AG10803 (cell line): ENCODE measurements around the gene ZRANB1.
A peak's percentile ranks its signal among the peaks of the same experiment; 100 is the strongest.

Source experiments
- DNase-seq: peaks from one replicate; pipeline ENCODE4 v3.0.0; 2010; ENCODE audit warnings: low read depth
- H3K4me3 ChIP-seq: 2 replicates; pipeline ENCODE4 v1.5.1; 2011; ENCODE audit warnings: mild to moderate bottlenecking, low read length, control low read depth
- TF ChIP-seq, protein P1 (sequence below): conservative IDR thresholded peaks from 2 replicates; pipeline ENCODE4 v1.5.1; 2011; ENCODE audit warnings: mild to moderate bottlenecking, low read length, control low read depth, inconsistent platforms

ZRANB1 gene

DNA sequence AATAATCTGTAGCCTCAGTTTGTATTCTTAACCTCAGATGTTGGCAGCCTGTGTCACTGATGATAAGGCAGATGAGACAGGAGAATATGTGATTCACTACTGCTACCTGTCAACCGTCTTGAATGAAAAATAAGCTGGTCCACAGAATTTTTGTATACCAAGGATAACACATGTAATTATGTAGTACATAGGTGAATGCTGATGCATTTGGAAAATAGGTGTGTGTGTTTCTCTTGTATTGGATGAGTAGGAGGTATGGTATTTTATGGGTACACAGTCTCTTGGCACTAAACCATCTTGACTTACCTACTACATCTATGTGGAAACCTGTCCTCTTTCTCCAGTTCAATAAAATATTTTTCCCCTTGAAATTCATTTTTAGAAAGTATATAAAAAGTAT lies 20.7 kb upstream of the ZRANB1 start:
- H3K4me3 ChIP-seq, result no peak overlapping the region
- TF ChIP-seq, protein P1, sequence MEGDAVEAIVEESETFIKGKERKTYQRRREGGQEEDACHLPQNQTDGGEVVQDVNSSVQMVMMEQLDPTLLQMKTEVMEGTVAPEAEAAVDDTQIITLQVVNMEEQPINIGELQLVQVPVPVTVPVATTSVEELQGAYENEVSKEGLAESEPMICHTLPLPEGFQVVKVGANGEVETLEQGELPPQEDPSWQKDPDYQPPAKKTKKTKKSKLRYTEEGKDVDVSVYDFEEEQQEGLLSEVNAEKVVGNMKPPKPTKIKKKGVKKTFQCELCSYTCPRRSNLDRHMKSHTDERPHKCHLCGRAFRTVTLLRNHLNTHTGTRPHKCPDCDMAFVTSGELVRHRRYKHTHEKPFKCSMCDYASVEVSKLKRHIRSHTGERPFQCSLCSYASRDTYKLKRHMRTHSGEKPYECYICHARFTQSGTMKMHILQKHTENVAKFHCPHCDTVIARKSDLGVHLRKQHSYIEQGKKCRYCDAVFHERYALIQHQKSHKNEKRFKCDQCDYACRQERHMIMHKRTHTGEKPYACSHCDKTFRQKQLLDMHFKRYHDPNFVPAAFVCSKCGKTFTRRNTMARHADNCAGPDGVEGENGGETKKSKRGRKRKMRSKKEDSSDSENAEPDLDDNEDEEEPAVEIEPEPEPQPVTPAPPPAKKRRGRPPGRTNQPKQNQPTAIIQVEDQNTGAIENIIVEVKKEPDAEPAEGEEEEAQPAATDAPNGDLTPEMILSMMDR, result no peak

DNA sequence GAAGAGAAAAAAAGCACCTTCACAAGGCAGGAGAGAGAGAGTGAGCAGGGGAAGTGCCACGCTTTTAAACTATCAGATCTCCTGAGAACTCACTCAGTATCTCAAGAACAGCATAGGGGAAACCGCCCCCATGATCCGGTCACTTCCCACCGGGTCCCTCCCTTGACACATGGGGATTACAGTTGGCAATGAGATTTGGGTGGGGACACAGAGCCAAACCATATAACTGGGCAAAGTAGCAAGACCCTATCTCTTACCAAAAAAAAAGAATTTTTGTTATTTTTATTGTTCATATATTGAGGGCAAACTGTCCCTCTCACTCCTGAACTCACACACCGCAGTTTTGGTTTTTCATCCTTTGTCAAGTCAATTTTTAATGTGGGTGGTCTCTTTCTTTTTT lies 18.2 kb upstream of the ZRANB1 start:
- TF ChIP-seq, protein P1, result no peak
- H3K4me3 ChIP-seq, result no peak overlapping the region
- DNase-seq, result no peak

More for the DNA sequence above, 20.7 kb upstream of the ZRANB1 start:
- DNase-seq, result no peak

DNA sequence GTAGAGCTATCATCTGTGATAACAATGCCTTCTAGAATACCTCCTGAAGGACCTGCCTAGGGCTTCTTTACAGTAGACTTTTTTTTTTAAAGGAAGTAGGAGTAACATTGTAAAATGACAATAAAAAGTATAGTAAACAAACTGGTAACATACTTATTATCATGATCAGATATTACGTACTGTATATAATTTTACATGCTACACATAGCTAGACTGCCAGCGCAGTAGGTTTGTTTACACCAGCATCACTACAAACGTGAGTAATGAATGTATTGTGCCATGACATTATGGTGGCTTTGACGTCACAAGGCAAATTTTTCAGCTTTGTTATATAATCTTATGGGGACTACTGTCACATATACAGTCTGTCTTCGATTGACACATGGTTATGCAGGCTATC lies 15.4 kb upstream of the ZRANB1 start:
- no peak for DNase-seq
- TF ChIP-seq, protein P1, result no peak
- no peak overlapping the region for H3K4me3 ChIP-seq

DNA sequence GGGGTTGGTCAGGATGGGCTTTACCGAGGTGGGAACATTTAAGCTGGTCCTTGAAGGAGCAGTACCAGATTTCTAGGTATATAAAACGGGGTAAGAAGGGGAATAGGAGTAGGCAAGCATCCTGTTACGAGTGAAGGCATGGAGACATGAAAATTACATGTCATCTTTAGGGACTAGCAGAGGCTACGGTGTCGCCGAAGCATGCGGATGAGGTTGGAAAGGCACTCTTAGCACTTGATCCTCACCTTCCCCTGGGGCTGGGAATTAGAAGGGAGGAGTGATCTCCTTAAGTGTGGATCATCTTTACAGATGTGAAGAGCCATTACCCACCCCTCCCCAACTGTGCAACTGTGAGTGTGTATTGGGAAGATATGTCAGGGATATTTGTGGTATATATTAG lies 13.8 kb upstream of the ZRANB1 start:
- no peak overlapping the region for H3K4me3 ChIP-seq
- TF ChIP-seq, protein P1, result no peak
- no peak for DNase-seq

DNA sequence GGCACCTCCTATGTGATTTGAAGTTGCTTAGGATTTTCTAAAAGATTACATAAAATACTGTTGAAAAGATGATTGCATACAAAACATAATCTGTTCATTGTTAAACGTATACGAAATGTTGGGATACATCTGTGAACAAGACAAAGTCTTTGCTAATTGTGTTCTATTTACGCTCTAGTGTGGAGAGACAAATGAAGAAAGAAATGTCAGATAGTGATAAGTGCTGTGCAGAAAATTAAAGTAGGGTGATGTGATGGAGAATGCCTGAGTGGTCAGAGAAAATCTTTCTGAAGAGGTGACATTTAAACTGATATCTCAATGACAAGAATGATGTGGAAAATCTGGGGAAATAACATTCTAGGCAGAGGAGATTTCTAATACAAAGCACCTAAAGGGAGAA lies 13.4 kb upstream of the ZRANB1 start:
- DNase-seq, result no peak
- TF ChIP-seq, protein P1, result no peak
- no peak overlapping the region for H3K4me3 ChIP-seq

DNA sequence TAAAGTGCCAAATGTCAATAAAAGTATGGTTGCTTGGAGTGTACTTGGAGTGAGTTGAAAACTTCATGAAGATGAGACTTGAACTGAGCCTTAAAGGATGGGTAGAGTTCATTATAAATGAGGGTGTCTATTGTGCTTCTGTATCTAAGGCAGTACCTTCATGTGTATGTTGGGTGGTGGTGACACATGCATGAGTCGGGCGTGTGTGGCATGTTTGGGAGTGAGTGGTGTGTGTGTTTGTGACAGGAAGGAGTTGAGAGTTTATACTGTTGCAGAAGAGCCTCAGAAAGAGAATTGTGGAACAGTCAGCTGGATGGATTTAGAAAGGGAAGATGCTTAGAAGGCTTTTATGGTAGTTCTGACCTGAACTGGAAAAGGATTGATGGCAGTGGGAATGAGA lies 6.0 kb upstream of the ZRANB1 start:
- DNase-seq, result peak; percentile 12
- TF ChIP-seq, protein P1, result no peak
- H3K4me3 ChIP-seq, result no peak overlapping the region

DNA sequence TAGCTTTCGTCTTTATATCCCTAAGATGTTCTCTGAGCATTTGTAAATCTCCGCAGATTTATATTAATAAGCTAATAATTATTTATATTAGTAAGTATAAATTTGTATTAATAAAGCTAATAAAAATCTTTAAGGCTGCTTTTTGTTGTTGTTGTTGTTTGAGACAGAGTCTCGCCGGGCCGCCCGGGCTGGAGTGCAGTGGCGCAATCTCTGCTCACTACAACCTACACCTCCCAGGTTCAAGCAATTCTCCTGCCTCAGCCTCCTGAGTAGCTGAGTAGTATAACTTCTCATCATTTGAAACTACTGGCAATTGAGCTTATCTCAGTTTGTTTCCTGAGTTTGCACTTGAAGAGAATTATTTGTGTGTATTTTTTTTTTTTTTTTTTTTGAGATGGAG lies 5.1 kb upstream of the ZRANB1 start:
- DNase-seq, result no peak
- H3K4me3 ChIP-seq, result no peak overlapping the region
- TF ChIP-seq, protein P1, result no peak
